Left ventricle myocardium superior (tissue), 1 donor: ENCODE measurements around the gene CDH2. TPM values are rescaled to one million over a fixed set of nuclear protein-coding genes. Genes with fewer than 3 reads are reported as not detected.

Experiments used
- ATAC-seq: fragments of 200-7000 bp; cut with Tn5 transposase; one replicate; pipeline ENCODE4 v1.9.1; 2020; ENCODE audit warnings: mild to moderate bottlenecking, moderate library complexity
- DNase-seq: peaks from one replicate; pipeline ENCODE4 v3.0.0-alpha.2; 2020
- intact Hi-C: fragments of 100-400 bp; cut with micrococcal nuclease; formaldehyde crosslinking; loops from one replicate; pipeline ENCODE4 v1.11.0; 2022
- total RNA-seq: library from RNA; stranded (reverse); fragmentation: NEBNext Ultra II Directional; extraction: Animal tissue kit (Norgen Biotek cat#: 25700); gene quantifications from one replicate; pipeline ENCODE4 v1.2.1, GENCODE V29; 2021
- donor health status: DM: no; HTN: yes; CAD: no; lungs with severe emphysema.

Gene CDH2
- total RNA-seq, 1 donor from 2014 or later, result 321 TPM

GRCh38 chr18:27901424-27902226 is 275.3 kb downstream of the CDH2 start:
- DNase-seq (no peak), ATAC-seq (no peak)
- intact Hi-C loops, result no loop called here
